T-helper 17 cell (primary cell): Measurements from ENCODE around the gene HOXA11. TPM values are rescaled to one million over a fixed set of nuclear protein-coding genes. Genes with fewer than 3 reads are reported as not detected.

Experiments used
- ATAC-seq: fragments of 150-1000 bp; cut with Tn5 transposase; 2 replicates; pipeline ENCODE4 v1.10.0; 2021; ENCODE audit warnings: mild to moderate bottlenecking, moderate library complexity
- DNase-seq, 3 donors: peaks; one replicate each; pipeline versions ENCODE4 v3.0.0 to v3.0.0-alpha.2; 2020 to 2021
- H3K9me3 ChIP-seq: one replicate; pipeline ENCODE4 v1.7.0; 2013; ENCODE audit warnings: low read length, mild to moderate bottlenecking; ENCODE audit not compliant: control insufficient read depth, poor library complexity, severe bottlenecking
- H3K27ac Mint-ChIP-seq: one replicate; pipeline ENCODE4 v1.8.0; 2022; ENCODE audit warnings: mild to moderate bottlenecking, moderate library complexity, mixed read lengths
- H3K27me3 Mint-ChIP-seq: one replicate; pipeline ENCODE4 v1.8.0; 2022; ENCODE audit warnings: mixed read lengths
- H3K36me3 Mint-ChIP-seq: one replicate; pipeline ENCODE4 v1.8.0; 2022; ENCODE audit warnings: low read depth, mixed read lengths
- H3K4me1 Mint-ChIP-seq: one replicate; pipeline ENCODE4 v1.8.0; 2022; ENCODE audit warnings: mild to moderate bottlenecking, mixed read lengths
- H3K4me3 Mint-ChIP-seq: one replicate; pipeline ENCODE4 v1.8.0; 2022; ENCODE audit warnings: mild to moderate bottlenecking, moderate library complexity, mixed read lengths
- total RNA-seq, 4 donors: library from RNA in 2 of 4; stranded (reverse) in 2 of 4; gene quantifications; one replicate each; pipeline ENCODE4 v1.2.3 and lab custom pipeline; 2022 to 2026

The HOXA11 gene
- total RNA-seq, 2 donors from 2014 or later: not detected

- ATAC-seq: no peak
- H3K27me3 Mint-ChIP-seq: peaks cover 87% of the 10 kb centered on the region
- peak overlapping the region; percentile 78 for H3K4me3 Mint-ChIP-seq
- peak overlapping the region; percentile 78 for H3K27ac Mint-ChIP-seq
- H3K9me3 ChIP-seq: no peaks in the 10 kb centered on the region
- H3K4me1 Mint-ChIP-seq: peaks cover 46% of the 10 kb centered on the region
- no peak for DNase-seq
- peaks cover 16% of the 10 kb centered on the region for H3K36me3 Mint-ChIP-seq
Observed at GRCh38 chr7:27155816-27156507, 29.1 kb downstream of the HOXA11 start.

DNA sequence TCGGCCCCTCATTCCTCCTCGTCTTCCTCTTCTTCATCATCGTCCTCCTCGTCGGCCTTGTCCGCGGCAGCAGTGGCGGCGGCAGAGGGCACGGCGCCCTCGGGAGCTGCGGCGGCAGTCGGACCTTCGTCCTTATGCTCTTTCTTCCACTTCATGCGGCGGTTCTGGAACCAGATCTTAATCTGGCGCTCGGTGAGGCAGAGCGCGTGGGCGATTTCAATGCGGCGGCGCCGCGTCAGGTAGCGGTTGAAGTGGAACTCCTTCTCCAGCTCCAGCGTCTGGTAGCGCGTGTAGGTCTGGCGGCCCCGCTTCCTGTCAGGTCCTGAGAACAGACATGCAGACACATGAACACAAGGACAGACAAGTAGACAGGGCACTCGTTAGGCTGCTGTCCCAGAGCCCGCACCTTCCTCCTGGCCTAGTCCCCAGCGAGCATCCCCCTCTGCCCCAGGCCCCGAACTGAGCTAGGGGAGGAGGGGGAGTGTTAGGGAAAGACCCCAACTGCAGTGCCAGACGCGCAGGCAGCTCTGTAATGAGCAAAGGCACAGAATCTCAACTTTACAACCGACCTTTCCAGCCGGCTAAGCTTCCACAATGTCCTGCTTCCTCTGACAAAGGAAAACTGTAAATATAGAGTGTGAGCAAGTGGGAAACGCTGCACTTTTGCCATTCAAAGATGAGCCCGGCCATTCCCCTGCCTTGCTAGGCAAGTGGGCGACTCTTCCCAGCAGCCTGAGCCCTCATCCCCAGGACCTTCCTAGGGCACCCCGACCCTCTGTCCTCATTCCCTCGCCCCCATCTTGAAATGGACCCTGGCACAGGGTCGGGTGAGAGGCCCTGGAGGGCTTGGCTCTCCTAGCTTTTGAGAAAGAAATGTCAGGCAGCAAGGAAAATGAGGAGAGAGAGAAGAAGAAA lies 29.9 kb downstream of the HOXA11 start:
- no peaks in the 10 kb centered on the region for H3K9me3 ChIP-seq
- Mint-ChIP-seq H3K27me3 (peaks cover 92% of the 10 kb centered on the region), H3K36me3 (peaks cover 18% of the 10 kb centered on the region), H3K4me3 (peak overlapping the region; percentile 78), H3K4me1 (peaks cover 52% of the 10 kb centered on the region), H3K27ac (peak overlapping the region; percentile 91)
- no peak for ATAC-seq
- no peak for DNase-seq

DNA sequence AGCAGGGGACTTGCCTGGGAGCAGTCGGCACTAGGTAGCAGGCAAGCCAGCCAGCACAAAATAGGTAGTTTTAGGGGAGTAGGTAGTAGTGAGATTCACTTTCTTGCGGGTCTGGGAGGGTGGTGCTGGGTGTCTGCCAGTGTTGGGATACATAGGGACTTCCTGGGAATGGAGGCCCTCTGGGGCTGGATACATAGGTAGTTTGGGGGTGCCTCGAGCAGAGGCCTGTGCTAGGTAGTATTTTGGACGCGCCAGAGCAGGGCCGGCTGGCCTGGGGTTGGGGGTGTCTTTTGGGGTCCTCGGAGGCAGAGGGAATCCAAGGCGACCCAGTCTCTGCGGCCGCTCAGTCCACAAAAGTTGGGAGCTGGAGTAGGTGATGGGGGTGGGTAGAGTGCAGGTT lies 30.7 kb downstream of the HOXA11 start:
- H3K9me3 ChIP-seq: no peaks in the 10 kb centered on the region
- peaks cover 15% of the 10 kb centered on the region for H3K36me3 Mint-ChIP-seq
- peaks cover 92% of the 10 kb centered on the region for H3K27me3 Mint-ChIP-seq
- H3K4me3 Mint-ChIP-seq: peak overlapping the region; percentile 66
- H3K27ac Mint-ChIP-seq: peak overlapping the region; percentile 91
- no peak for DNase-seq
- ATAC-seq: no peak
- peaks cover 49% of the 10 kb centered on the region for H3K4me1 Mint-ChIP-seq

DNA sequence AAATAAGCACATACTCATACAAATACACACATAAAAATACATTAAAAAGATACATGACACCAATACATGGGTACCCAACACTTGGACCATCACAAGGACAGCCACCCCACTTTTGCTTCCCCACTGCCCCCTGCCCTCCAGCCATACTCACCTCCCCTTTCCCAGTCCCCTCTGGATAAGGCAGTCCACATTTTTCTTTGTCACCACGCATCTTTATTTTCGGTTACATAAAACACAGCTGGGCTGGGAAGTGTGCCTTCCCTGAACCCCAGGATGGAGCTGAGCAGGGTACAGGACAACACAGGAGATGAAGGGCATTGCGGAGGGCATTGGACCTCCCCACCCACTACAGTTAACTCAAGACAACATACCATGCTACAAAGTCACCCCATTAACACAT lies 31.5 kb downstream of the HOXA11 start:
- no peaks in the 10 kb centered on the region for H3K9me3 ChIP-seq
- ATAC-seq: no peak
- H3K4me1 Mint-ChIP-seq: peaks cover 47% of the 10 kb centered on the region

GRCh38 chr7:27152816-27153442 lies 32.1 kb downstream of the HOXA11 start:
- ATAC-seq (no peak), DNase-seq (no peak)
- Mint-ChIP-seq H3K4me3 (no peak overlapping the region), H3K27ac (peak overlapping the region; percentile 91), H3K36me3 (peaks cover 14% of the 10 kb centered on the region), H3K27me3 (peaks cover 92% of the 10 kb centered on the region), H3K4me1 (peaks cover 47% of the 10 kb centered on the region)
- H3K9me3 ChIP-seq: no peaks in the 10 kb centered on the region

More for the DNA sequence above, 31.5 kb downstream of the HOXA11 start:
- peak overlapping the region; percentile 54 for H3K4me3 Mint-ChIP-seq
- H3K36me3 Mint-ChIP-seq: peaks cover 15% of the 10 kb centered on the region
- H3K27ac Mint-ChIP-seq: peak overlapping the region; percentile 91
- peaks cover 92% of the 10 kb centered on the region for H3K27me3 Mint-ChIP-seq
- no peak for DNase-seq

DNA sequence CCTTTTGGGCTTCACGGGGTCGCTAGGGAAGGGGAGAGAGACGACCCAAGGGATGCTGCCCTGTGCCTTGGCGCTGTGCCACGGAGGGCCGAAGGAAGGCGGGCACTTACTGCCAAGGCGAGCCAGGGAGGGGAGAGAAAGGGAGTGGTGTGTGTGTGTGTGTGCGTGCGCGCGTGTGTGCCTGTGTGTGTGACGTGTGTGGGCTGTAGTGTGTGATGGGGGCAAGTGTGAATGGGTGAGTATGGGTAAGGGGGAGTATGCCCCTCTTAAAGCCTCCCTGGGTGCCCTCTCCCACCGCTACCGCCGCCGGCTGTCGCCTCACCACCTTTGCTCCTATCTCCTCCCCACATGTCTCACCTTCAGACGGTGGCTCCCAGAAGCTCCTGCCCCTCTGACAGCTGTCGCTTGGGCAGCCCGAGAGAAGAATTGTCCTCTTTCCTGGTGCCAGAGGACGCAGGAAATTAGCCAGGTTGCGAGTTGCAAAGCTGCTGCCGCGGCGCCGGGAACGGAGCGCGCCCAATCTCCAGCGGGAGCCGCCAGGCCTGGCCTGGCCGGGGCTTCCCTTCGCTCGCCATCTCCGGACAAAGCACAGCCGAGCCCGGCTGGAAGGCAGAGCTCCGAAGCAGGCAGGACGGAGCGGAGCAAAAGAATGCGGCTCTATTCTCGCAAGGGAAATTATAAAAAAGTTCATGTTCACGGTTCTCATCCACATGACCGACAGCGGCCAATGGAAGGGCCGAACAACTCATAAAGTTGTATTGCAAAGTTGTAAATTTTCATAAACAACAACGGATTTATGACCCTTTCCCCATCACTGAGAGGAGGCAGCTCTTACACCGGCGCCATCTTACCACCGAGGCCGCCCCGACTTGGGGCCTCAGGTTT lies 32.9 kb downstream of the HOXA11 start, which contains the start of gene HOXA3:
HOXA3 (minus strand) TSS at position 653 of the 885 bp plus-strand sequence. CDS start 41,943 bp downstream, outside the sequence.
- no peak for ATAC-seq
- peaks cover 11% of the 10 kb centered on the region for H3K36me3 Mint-ChIP-seq
- peak within 1 kb of the TSS; percentile 91 for H3K27ac Mint-ChIP-seq
- no peak for DNase-seq
- H3K9me3 ChIP-seq: no peaks in the 10 kb centered on the region
- H3K27me3 Mint-ChIP-seq: peaks cover 90% of the 10 kb centered on the region
- H3K4me3 Mint-ChIP-seq: peak within 1 kb of the TSS; percentile 85
- peaks cover 43% of the 10 kb centered on the region for H3K4me1 Mint-ChIP-seq

DNA sequence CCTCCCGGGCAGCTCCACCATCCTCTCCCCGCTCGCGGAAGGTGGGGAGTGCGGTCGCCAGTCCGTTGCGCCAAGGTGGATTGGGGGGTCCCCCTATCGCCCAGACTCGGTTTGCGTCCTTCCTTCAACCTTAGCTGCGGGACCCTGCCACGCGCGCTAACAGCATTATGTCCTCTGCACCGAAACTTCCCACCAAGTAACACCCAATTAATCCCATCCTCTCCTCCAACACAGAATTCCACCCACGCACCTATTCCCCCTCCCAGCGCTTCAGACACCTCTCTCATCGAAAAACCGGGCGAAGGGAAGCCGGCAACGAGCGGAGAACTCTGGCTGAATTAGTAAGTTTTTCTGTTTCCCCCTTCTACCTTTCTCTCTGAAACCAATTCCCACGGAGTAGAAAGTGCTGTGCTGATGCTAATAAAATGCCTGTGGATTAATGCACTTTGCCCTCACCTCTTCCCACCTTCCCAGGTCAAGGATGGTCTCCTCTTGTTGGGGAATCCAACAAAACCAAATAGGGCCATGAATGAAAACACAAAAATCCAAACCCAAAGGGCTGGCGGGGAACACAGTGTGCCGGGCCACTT lies 33.6 kb downstream of the HOXA11 start:
- peak overlapping the region; percentile 85 for H3K4me3 Mint-ChIP-seq
- peak overlapping the region; percentile 85 for H3K27ac Mint-ChIP-seq
- peaks cover 93% of the 10 kb centered on the region for H3K27me3 Mint-ChIP-seq
- H3K9me3 ChIP-seq: no peaks in the 10 kb centered on the region
- DNase-seq: no peak
- no peak for ATAC-seq
- peaks cover 13% of the 10 kb centered on the region for H3K36me3 Mint-ChIP-seq
- H3K4me1 Mint-ChIP-seq: peaks cover 43% of the 10 kb centered on the region

DNA sequence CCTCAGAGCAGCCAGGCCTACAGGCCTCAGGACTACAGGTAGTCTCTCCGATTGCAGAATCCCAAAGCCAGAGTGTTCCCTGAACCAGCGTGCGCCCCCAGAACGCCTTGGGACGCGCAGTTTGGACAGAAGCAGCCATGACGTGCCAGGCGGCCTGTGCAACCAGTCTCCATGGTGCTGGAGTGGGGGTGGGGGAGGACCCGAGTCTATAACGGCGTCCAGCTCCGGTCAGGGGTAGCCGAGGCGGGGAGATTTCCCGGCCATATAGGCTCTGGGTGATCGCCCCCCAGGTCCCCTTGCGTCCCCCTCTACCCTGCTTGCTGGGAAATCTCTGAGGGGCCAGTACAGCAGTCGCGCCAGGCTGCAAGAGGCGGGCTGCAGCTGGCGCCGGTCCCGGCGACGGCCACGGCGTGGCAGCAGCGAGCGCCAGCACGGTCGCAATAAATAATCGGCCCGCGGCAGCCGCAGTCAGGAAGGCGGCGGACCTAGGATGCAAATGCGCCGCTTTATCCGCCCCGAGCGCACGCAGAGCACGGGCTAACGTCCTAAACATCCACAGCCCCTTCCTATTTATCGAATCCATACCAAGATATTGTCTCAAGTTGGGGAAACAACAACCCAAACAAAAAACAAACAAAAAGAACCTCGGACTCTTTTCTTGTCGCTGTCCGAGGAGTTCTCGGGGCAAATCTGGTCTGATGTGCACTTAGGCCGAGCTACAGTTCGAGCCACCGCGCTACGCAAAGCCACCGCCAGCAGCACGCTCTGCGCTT lies 34.3 kb downstream of the HOXA11 start:
- no peaks in the 10 kb centered on the region for H3K9me3 ChIP-seq
- DNase-seq (peak; percentile 48 to 61 (median 56)), ATAC-seq (peak; percentile 88)
- H3K27me3 Mint-ChIP-seq: peaks cover 94% of the 10 kb centered on the region
- H3K4me3 Mint-ChIP-seq: peak overlapping the region; percentile 85
- H3K36me3 Mint-ChIP-seq: peaks cover 14% of the 10 kb centered on the region
- H3K27ac Mint-ChIP-seq: peak overlapping the region; percentile 85
- peaks cover 43% of the 10 kb centered on the region for H3K4me1 Mint-ChIP-seq

GRCh38 chr7:27149842-27150567 lies 35.0 kb downstream of the HOXA11 start:
- H3K4me3 Mint-ChIP-seq: no peak overlapping the region
- peaks cover 14% of the 10 kb centered on the region for H3K36me3 Mint-ChIP-seq
- no peak overlapping the region for H3K27ac Mint-ChIP-seq
- H3K4me1 Mint-ChIP-seq: peaks cover 40% of the 10 kb centered on the region
- ATAC-seq (no peak), DNase-seq (no peak)
- H3K9me3 ChIP-seq: no peaks in the 10 kb centered on the region
- H3K27me3 Mint-ChIP-seq: peaks cover 94% of the 10 kb centered on the region

GRCh38 chr7:27148756-27149641 lies 36.0 kb downstream of the HOXA11 start:
- Mint-ChIP-seq H3K4me1 (peaks cover 32% of the 10 kb centered on the region), H3K27me3 (peaks cover 86% of the 10 kb centered on the region), H3K4me3 (no peak overlapping the region), H3K27ac (no peak overlapping the region), H3K36me3 (peaks cover 11% of the 10 kb centered on the region)
- DNase-seq: no peak
- ATAC-seq: no peak
- no peaks in the 10 kb centered on the region for H3K9me3 ChIP-seq
